Panc1 (cell line): ENCODE results near the gene TMEM107.
"Not testable (repeated sequence)": the region's sequence is repeated elsewhere in the genome, so short reads cannot be mapped to it uniquely, and the experiment has no call there.

Experiments used
- POLR2AphosphoS5 ChIP-seq: IDR thresholded peaks from 2 replicates; pipeline ENCODE4 v1.6.1; 2012; ENCODE audit warnings: mild to moderate bottlenecking, low read depth, low read length, moderate library complexity
- TF ChIP-seq, protein P1 (sequence below): fragments of 450-650 bp; IDR thresholded peaks from 2 replicates; pipeline ENCODE4 v1.5.1; 2017; ENCODE audit warnings: mild to moderate bottlenecking

- not testable (repeated sequence) for TF ChIP-seq POLR2AphosphoS5
- TF ChIP-seq, protein P1, sequence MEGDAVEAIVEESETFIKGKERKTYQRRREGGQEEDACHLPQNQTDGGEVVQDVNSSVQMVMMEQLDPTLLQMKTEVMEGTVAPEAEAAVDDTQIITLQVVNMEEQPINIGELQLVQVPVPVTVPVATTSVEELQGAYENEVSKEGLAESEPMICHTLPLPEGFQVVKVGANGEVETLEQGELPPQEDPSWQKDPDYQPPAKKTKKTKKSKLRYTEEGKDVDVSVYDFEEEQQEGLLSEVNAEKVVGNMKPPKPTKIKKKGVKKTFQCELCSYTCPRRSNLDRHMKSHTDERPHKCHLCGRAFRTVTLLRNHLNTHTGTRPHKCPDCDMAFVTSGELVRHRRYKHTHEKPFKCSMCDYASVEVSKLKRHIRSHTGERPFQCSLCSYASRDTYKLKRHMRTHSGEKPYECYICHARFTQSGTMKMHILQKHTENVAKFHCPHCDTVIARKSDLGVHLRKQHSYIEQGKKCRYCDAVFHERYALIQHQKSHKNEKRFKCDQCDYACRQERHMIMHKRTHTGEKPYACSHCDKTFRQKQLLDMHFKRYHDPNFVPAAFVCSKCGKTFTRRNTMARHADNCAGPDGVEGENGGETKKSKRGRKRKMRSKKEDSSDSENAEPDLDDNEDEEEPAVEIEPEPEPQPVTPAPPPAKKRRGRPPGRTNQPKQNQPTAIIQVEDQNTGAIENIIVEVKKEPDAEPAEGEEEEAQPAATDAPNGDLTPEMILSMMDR: not testable (repeated sequence)
Observed at GRCh38 chr17:8214000-8214399, 37.8 kb upstream of the TMEM107 start.
